ENCODE results near the gene NFIX. TPM values are rescaled to one million over a fixed set of nuclear protein-coding genes. Genes with fewer than 3 reads are reported as not detected.
A peak's percentile ranks its signal among the peaks of the same experiment; 100 is the strongest.

Gene NFIX
- total and polyA plus RNA-seq, 2 donors (not counting 1 experiment from before 2014, with no cell fraction given), result 0.69 to 5.6 TPM

- Histone ChIP-seq H3K4me1 (ENCODE audit: control insufficient read depth in 2 of 2, insufficient read depth in 2 of 2, low read length in 2 of 2) (peaks cover 21 to 36% of the 10 kb centered on the region in 2 donors), H3K79me2 (ENCODE audit: control insufficient read depth, insufficient read depth, low read length) (peaks cover 4% of the 10 kb centered on the region), H3K9ac (ENCODE audit: low read length) (peak overlapping the region; percentile 74), H3K4me3 (ENCODE audit: control extremely low read depth in 1 of 5, extremely low read depth in 1 of 5, insufficient read depth in 1 of 5, low read depth in 2 of 5, low read length in 4 of 5) (peak overlapping the region in 4 of 5 experiments; percentile 64 to 83 (median 70)), H3K27ac (ENCODE audit: low read length in 2 of 2) (peak overlapping the region; percentile 75 to 90), H2AFZ (ENCODE audit: insufficient read depth, low read depth, low read length, poor library complexity, severe bottlenecking) (no peak overlapping the region), H3K27me3 (replicated peaks in 1 of 4; ENCODE audit: control extremely low read depth in 1 of 4, control insufficient read depth in 3 of 4, insufficient read depth in 4 of 4, low read length in 3 of 4) (no peaks in the 10 kb centered on the region), H4K20me1 (ENCODE audit: control insufficient read depth, insufficient read depth, low read length, poor library complexity, severe bottlenecking) (peaks cover 24% of the 10 kb centered on the region), H3K36me3 (replicated peaks in 1 of 2; ENCODE audit: control extremely low read depth in 1 of 2, control insufficient read depth in 1 of 2, extremely low read depth in 1 of 2, insufficient read depth in 2 of 2, low read length in 1 of 2) (peaks cover 5 to 32% of the 10 kb centered on the region in 2 experiments), H3K4me2 (replicated peaks; ENCODE audit: low read depth, low read length, poor library complexity, severe bottlenecking) (peak overlapping the region; percentile 82), H3K9me3 (ENCODE audit: control extremely low read depth in 1 of 3, control insufficient read depth in 2 of 3, insufficient read depth in 1 of 3, low read length in 2 of 3) (no peaks in the 10 kb centered on the region)
- POLR2A ChIA-PET, result no interaction called here
- DNase-seq (peak; percentile 23), ATAC-seq (ENCODE audit: low read depth) (no peak)
- intact Hi-C loops (cut with micrococcal nuclease), result loop anchor here (2.0 kb wide), 1 partner anchor 17 kb away; the partner anchor contains the start of gene CALR
- Mint-ChIP-seq H3K9me3 (ENCODE audit: insufficient read depth) (no peaks in the 10 kb centered on the region), H3K4me3 (peak overlapping the region; percentile 91), H3K27ac (peak overlapping the region; percentile 74), H3K4me1 (peaks cover 30% of the 10 kb centered on the region), H3K27me3 (peaks cover 2% of the 10 kb centered on the region)
- CTCF ChIA-PET, result interaction anchor here (0.8 to 2.5 kb wide), 3 partner anchors 9 to 36 kb away, joined by 3 to 20 read pairs (median 3); partner anchors contain the start of gene SYCE2
- 73% methylated on average over 12 of the region's 12 CpGs for WGBS (ENCODE audit: insufficient coverage)
- TF ChIP-seq EZH2 (IDR thresholded peaks at IDR 0.05; ENCODE audit: borderline replicate concordance, insufficient read depth, low read depth, low read length, poor library complexity, severe bottlenecking), result no peak
- TF ChIP-seq, protein P1, sequence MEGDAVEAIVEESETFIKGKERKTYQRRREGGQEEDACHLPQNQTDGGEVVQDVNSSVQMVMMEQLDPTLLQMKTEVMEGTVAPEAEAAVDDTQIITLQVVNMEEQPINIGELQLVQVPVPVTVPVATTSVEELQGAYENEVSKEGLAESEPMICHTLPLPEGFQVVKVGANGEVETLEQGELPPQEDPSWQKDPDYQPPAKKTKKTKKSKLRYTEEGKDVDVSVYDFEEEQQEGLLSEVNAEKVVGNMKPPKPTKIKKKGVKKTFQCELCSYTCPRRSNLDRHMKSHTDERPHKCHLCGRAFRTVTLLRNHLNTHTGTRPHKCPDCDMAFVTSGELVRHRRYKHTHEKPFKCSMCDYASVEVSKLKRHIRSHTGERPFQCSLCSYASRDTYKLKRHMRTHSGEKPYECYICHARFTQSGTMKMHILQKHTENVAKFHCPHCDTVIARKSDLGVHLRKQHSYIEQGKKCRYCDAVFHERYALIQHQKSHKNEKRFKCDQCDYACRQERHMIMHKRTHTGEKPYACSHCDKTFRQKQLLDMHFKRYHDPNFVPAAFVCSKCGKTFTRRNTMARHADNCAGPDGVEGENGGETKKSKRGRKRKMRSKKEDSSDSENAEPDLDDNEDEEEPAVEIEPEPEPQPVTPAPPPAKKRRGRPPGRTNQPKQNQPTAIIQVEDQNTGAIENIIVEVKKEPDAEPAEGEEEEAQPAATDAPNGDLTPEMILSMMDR (IDR thresholded peaks at IDR 0.05), result no peak
Observed at GRCh38 chr19:12955996-12956395, 39.3 kb upstream of the NFIX start.
